Kidney tubule cell (primary cell): ENCODE results near the gene LRRN4CL.

ENCODE experiments used
- DNase-seq: peaks from one replicate; pipeline ENCODE4 v3.0.0-alpha.2; 2018; ENCODE audit warnings: low spot score

LRRN4CL gene

GRCh38 chr11:62646825-62647608 is 42.3 kb downstream of the LRRN4CL start:
- DNase-seq: no peak

- DNase-seq: peak; percentile 97
These were observed 43.1 kb downstream of the LRRN4CL start, which contains the start of gene GANAB for GRCh38 chr11:62645946-62646824. TSS of gene GANAB (minus strand) at chr11:62646613. CDS start at chr11:62646599, 14 bp downstream.

- peak; percentile 7 for DNase-seq
These were observed 43.7 kb downstream of the LRRN4CL start for GRCh38 chr11:62645671-62645945.

- DNase-seq: no peak
These were observed 45.1 kb downstream of the LRRN4CL start for GRCh38 chr11:62644220-62644619.
